Liver (tissue), 9 donors: ENCODE data around the gene QRICH1. TPM values are rescaled to one million over a fixed set of nuclear protein-coding genes. Genes with fewer than 3 reads are reported as not detected.

Source experiments
- DNase-seq: peaks from one replicate; pipeline ENCODE4 v3.0.0-alpha.2; 2017; ENCODE audit warnings: low spot score
- H3K27ac ChIP-seq, 2 donors: one replicate each; pipeline ENCODE4 v1.7.0; 2013; ENCODE audit warnings: inconsistent platforms in 2 of 2, low read length in 2 of 2, control low read depth in 1 of 2, low read depth in 1 of 2, mild to moderate bottlenecking in 1 of 2
- H3K27me3 ChIP-seq, 4 donors: one replicate each; pipeline versions ENCODE4 v1.6.1 to v1.7.0; 2013; ENCODE audit warnings: low read length in 3 of 4, inconsistent platforms in 1 of 4, mild to moderate bottlenecking in 1 of 4, moderate library complexity in 1 of 4; ENCODE audit not compliant: control insufficient read depth in 4 of 4, insufficient read depth in 4 of 4
- H3K36me3 ChIP-seq, 4 donors: one replicate each; pipeline versions ENCODE4 v1.6.1 to v1.7.0; 2013; ENCODE audit warnings: low read length in 3 of 4, mild to moderate bottlenecking in 3 of 4, low read depth in 1 of 4, moderate library complexity in 1 of 4; ENCODE audit not compliant: control insufficient read depth in 4 of 4, insufficient read depth in 3 of 4
- H3K4me1 ChIP-seq, 4 donors: one replicate each; pipeline versions ENCODE4 v1.6.1 to v1.7.0; 2013; ENCODE audit warnings: low read length in 3 of 4, mild to moderate bottlenecking in 3 of 4, moderate library complexity in 1 of 4; ENCODE audit not compliant: control insufficient read depth in 4 of 4, insufficient read depth in 4 of 4
- H3K4me3 ChIP-seq, 3 donors: one replicate each; pipeline versions ENCODE4 v1.6.1 to v1.7.0; 2013; ENCODE audit warnings: low read length in 3 of 3, control low read depth in 1 of 3, low read depth in 1 of 3, mild to moderate bottlenecking in 1 of 3
- H3K9ac ChIP-seq, 2 donors: one replicate each; pipeline ENCODE4 v1.7.0; 2013; ENCODE audit warnings: low read length in 2 of 2, mild to moderate bottlenecking in 2 of 2, moderate library complexity in 2 of 2, control low read depth in 1 of 2, low read depth in 1 of 2
- H3K9me3 ChIP-seq, 4 donors: one replicate each; pipeline versions ENCODE4 v1.6.1 to v1.7.0; 2013; ENCODE audit warnings: low read length in 3 of 4; ENCODE audit not compliant: control insufficient read depth in 4 of 4
- ATF3 ChIP-seq: IDR thresholded peaks from 2 replicates; pipeline ENCODE4 v1.6.1; 2016; ENCODE audit warnings: antibody characterized with exemption
- CTCF ChIP-seq: fragments of 150-350 bp; IDR thresholded peaks from 2 replicates; pipeline ENCODE4 v1.5.1; 2017; ENCODE audit warnings: improper control_type of control experiment, low read depth, low read length; ENCODE audit not compliant: missing input control
- EGR1 ChIP-seq, 2 donors: IDR thresholded peaks; 2 replicates each; pipeline ENCODE4 v1.6.1; 2016 to 2018; ENCODE audit warnings: antibody characterized with exemption in 2 of 2, low read depth in 2 of 2
- FOXA1 ChIP-seq: IDR thresholded peaks from 2 replicates; pipeline ENCODE4 v1.6.1; 2016; ENCODE audit warnings: antibody characterized with exemption
- FOXA2 ChIP-seq: IDR thresholded peaks from 2 replicates; pipeline ENCODE4 v1.6.1; 2016; ENCODE audit warnings: antibody characterized with exemption
- GABPA ChIP-seq, 2 donors: IDR thresholded peaks in 1 of 2; conservative IDR thresholded peaks in 1 of 2; 2 replicates each; pipeline ENCODE4 v1.6.1; 2016; ENCODE audit warnings: antibody characterized with exemption in 2 of 2, mild to moderate bottlenecking in 1 of 2, moderate library complexity in 1 of 2
- HNF4A ChIP-seq, 2 donors: conservative IDR thresholded peaks; 2 replicates each; pipeline ENCODE4 v1.6.1; 2016; ENCODE audit warnings: antibody characterized with exemption in 2 of 2, mild to moderate bottlenecking in 2 of 2
- HNF4G ChIP-seq: IDR thresholded peaks from 2 replicates; pipeline ENCODE4 v1.6.1; 2016; ENCODE audit warnings: antibody characterized with exemption
- JUND ChIP-seq, 2 donors: IDR thresholded peaks; 2 replicates each; pipeline ENCODE4 v1.6.1; 2016; ENCODE audit warnings: antibody characterized with exemption in 2 of 2
- NR2F2 ChIP-seq: IDR thresholded peaks from 2 replicates; pipeline ENCODE4 v1.6.1; 2016; ENCODE audit warnings: antibody characterized with exemption
- RAD21 ChIP-seq, 2 donors: IDR thresholded peaks; 2 replicates each; pipeline ENCODE4 v1.6.1; 2016; ENCODE audit warnings: antibody characterized with exemption in 2 of 2, mild to moderate bottlenecking in 2 of 2
- REST ChIP-seq: IDR thresholded peaks from 2 replicates; pipeline ENCODE4 v1.6.1; 2016; ENCODE audit warnings: antibody characterized with exemption, mild to moderate bottlenecking
- RXRA ChIP-seq, 2 donors: IDR thresholded peaks; 2 replicates each; pipeline ENCODE4 v1.6.1; 2017 to 2018; ENCODE audit warnings: antibody characterized with exemption in 2 of 2, mild to moderate bottlenecking in 1 of 2
- SP1 ChIP-seq: IDR thresholded peaks from 2 replicates; pipeline ENCODE4 v1.6.1; 2018; ENCODE audit warnings: antibody characterized with exemption, mild to moderate bottlenecking
- TAF1 ChIP-seq: conservative IDR thresholded peaks from 2 replicates; pipeline ENCODE4 v1.6.1; 2016; ENCODE audit warnings: antibody characterized with exemption, mild to moderate bottlenecking
- YY1 ChIP-seq: IDR thresholded peaks from 2 replicates; pipeline ENCODE4 v1.6.1; 2016; ENCODE audit warnings: antibody characterized with exemption, mild to moderate bottlenecking
- WGBS: extraction: QIAGEN DNeasy Blood & Tissue Kit; methylation state at CpG from one replicate; pipeline ENCODE4 v1.1.7; 2013; 5-methylcytosine and 5-hydroxymethylcytosine counted together
- polyA plus RNA-seq, 2 donors: library from polyadenylated mRNA; stranded (reverse) in 1 of 2; unstranded in 1 of 2; fragments of 200-250 nt in 1 of 2; fragments of >200 nt in 1 of 2; fragmentation: Nextera tagmentation in 1 of 2; extraction: Ambion mirVana in 1 of 2; gene quantifications; one replicate each; pipeline versions ENCODE4 v1.2.1 to v1.2.3, GENCODE V29; 2013 to 2015
- total RNA-seq, 2 donors: library from RNA; depleted of rRNA; stranded (reverse); fragments of >200 nt; gene quantifications; one replicate each; pipeline ENCODE4 v1.2.3, GENCODE V29; 2014
- TF ChIP-seq, protein P1 (sequence below): IDR thresholded peaks from 2 replicates; pipeline ENCODE4 v1.6.1; 2016; ENCODE audit warnings: antibody characterized with exemption
- TF ChIP-seq, protein P2 (sequence below): IDR thresholded peaks from 2 replicates; pipeline ENCODE4 v1.6.1; 2016; ENCODE audit warnings: antibody characterized with exemption
- donor health status: healthy.
- donor health status: healthy.
- donor health status: healthy.
- donor health status: healthy.
- donor health status: healthy.

Gene QRICH1
- total and polyA plus RNA-seq, 4 donors, result 17.3 to 35.1 (median 25.7) TPM

- H3K27ac ChIP-seq, result no peak overlapping the region
- no peak overlapping the region for H3K4me3 ChIP-seq
- TF ChIP-seq GABPA (IDR thresholded peaks at IDR 0.05 in 1 of 2, conservative IDR thresholded peaks at IDR 0.05 in 1 of 2), result no peak
- TF ChIP-seq FOXA1, result no peak
- TF ChIP-seq SP1, result no peak
- TF ChIP-seq HNF4G, result no peak
- TF ChIP-seq, protein P1, sequence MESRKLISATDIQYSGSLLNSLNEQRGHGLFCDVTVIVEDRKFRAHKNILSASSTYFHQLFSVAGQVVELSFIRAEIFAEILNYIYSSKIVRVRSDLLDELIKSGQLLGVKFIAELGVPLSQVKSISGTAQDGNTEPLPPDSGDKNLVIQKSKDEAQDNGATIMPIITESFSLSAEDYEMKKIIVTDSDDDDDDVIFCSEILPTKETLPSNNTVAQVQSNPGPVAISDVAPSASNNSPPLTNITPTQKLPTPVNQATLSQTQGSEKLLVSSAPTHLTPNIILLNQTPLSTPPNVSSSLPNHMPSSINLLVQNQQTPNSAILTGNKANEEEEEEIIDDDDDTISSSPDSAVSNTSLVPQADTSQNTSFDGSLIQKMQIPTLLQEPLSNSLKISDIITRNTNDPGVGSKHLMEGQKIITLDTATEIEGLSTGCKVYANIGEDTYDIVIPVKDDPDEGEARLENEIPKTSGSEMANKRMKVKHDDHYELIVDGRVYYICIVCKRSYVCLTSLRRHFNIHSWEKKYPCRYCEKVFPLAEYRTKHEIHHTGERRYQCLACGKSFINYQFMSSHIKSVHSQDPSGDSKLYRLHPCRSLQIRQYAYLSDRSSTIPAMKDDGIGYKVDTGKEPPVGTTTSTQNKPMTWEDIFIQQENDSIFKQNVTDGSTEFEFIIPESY, result no peak
- DNase-seq, result no peak
- H3K27me3 ChIP-seq, result no peaks in the 10 kb centered on the region
- peaks cover 0 to 2% (median 0%) of the 10 kb centered on the region in 4 donors for H3K36me3 ChIP-seq
- no peak overlapping the region for H3K9ac ChIP-seq
- H3K4me1 ChIP-seq, result peaks cover 3 to 22% (median 15%) of the 10 kb centered on the region in 4 donors
- no peaks in the 10 kb centered on the region for H3K9me3 ChIP-seq
These were observed 100.0 kb downstream of the QRICH1 start for GRCh38 chr3:48993834-48994233.

DNA sequence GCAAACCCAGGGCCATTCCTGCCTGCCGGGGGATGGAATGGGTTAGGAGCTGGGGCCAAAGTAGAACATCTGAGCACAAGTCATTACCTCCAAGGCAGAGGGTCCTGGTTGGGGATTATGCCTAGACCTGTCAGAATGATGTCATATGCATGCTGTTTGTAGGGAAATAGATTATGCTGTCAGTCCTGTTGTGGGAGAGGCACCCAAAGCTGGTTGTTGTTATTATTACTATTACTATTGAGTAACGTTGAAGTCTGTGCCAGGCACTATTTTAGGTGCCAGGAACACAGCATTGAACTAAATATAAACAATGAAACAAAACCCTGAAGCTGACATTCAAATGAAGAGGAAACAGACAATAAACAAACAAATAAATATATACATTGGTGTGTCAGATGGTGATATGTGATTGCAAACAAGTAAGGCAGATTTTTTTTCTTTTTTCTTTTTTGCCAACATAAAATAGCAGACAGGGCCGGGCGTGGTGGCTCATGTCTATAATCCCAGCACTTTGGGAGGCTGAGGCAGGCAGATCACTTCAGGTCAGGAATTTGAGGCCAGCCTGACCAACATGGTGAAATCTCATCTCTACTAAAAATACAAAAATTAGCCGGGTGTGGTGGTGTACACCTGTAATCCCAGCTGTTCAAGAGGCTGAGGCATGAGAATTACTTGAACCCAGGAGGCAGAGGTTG, 101.9 kb downstream of the QRICH1 start:
- H3K4me1 ChIP-seq, result peaks cover 3 to 22% (median 15%) of the 10 kb centered on the region in 4 donors
- H3K9me3 ChIP-seq, result no peaks in the 10 kb centered on the region
- H3K9ac ChIP-seq, result no peak overlapping the region
- DNase-seq, result no peak
- no peak overlapping the region for H3K27ac ChIP-seq
- H3K36me3 ChIP-seq, result peaks cover 0 to 2% (median 0%) of the 10 kb centered on the region in 4 donors
- H3K4me3 ChIP-seq, result no peak overlapping the region
- TF ChIP-seq SP1 (no peak), TAF1 (no peak), EGR1 (IDR thresholded peaks at IDR 0.05; ENCODE audit: low read depth in 2 of 2) (no peak), JUND (IDR thresholded peaks at IDR 0.05) (no peak), GABPA (IDR thresholded peaks at IDR 0.05 in 1 of 2, conservative IDR thresholded peaks at IDR 0.05 in 1 of 2) (no peak), REST (no peak), YY1 (no peak), HNF4G (no peak), NR2F2 (no peak), HNF4A (conservative IDR thresholded peaks at IDR 0.05) (no peak), ATF3 (no peak), RAD21 (IDR thresholded peaks at IDR 0.05) (no peak), CTCF (no peak), FOXA1 (no peak), RXRA (IDR thresholded peaks at IDR 0.05) (no peak), FOXA2 (no peak)
- TF ChIP-seq, protein P1, result no peak
- TF ChIP-seq, protein P2, sequence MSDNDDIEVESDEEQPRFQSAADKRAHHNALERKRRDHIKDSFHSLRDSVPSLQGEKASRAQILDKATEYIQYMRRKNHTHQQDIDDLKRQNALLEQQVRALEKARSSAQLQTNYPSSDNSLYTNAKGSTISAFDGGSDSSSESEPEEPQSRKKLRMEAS, result no peak
- 87% methylated on average over 5 of the region's 5 CpGs for WGBS
- H3K27me3 ChIP-seq, result no peaks in the 10 kb centered on the region
